Glutamatergic neuron (in vitro differentiated cells): ENCODE data around the gene TMEM41A. TPM values are rescaled to one million over a fixed set of nuclear protein-coding genes. Genes with fewer than 3 reads are reported as not detected.

Source experiments
- DNase-seq: peaks from one replicate; pipeline ENCODE4 v3.0.0; 2022
- H3K27ac Mint-ChIP-seq: one replicate; pipeline ENCODE4 v1.8.0; 2020; ENCODE audit warnings: mild to moderate bottlenecking, mixed read lengths, inconsistent platforms; ENCODE audit not compliant: unreplicated experiment
- H3K27me3 Mint-ChIP-seq: one replicate; pipeline ENCODE4 v1.8.0; 2020; ENCODE audit warnings: mild to moderate bottlenecking, moderate library complexity, mixed read lengths, inconsistent platforms; ENCODE audit not compliant: unreplicated experiment
- H3K36me3 Mint-ChIP-seq: one replicate; pipeline ENCODE4 v1.8.0; 2020; ENCODE audit warnings: mild to moderate bottlenecking, mixed read lengths, inconsistent platforms; ENCODE audit not compliant: unreplicated experiment
- H3K4me1 Mint-ChIP-seq: one replicate; pipeline ENCODE4 v1.8.0; 2020; ENCODE audit warnings: mild to moderate bottlenecking, low read depth, mixed read lengths, inconsistent platforms; ENCODE audit not compliant: unreplicated experiment
- H3K4me3 Mint-ChIP-seq: one replicate; pipeline ENCODE4 v1.8.0; 2020; ENCODE audit warnings: mild to moderate bottlenecking, mixed read lengths, inconsistent platforms; ENCODE audit not compliant: unreplicated experiment
- H3K9me3 Mint-ChIP-seq: one replicate; pipeline ENCODE4 v1.8.0; 2020; ENCODE audit warnings: mild to moderate bottlenecking, moderate library complexity, mixed read lengths, inconsistent platforms; ENCODE audit not compliant: unreplicated experiment
- CTCF ChIP-seq: fragments of 200-600 bp; sonication (generic); IDR thresholded peaks from one replicate; pipeline ENCODE4 v1.5.0; 2021; ENCODE audit not compliant: partially characterized antibody, unreplicated experiment
- long read RNA-seq: library from polyadenylated mRNA; unstranded; transcript quantifications from one replicate; pipeline ENCODE4 v2.0.0, GENCODE V29; 2020; ENCODE audit not compliant: unreplicated experiment
- total RNA-seq: library from RNA; stranded (reverse); fragmentation: NEBNext Ultra II Directional; extraction: Animal tissue kit (Norgen Biotek cat#: 25700); gene quantifications from one replicate; pipeline ENCODE4 v1.2.1, GENCODE V29; 2021; ENCODE audit not compliant: unreplicated experiment

Gene TMEM41A
- total RNA-seq: 12.6 TPM
- long read RNA-seq, transcript TMEM41A-203 (5 exons, 2,827 nt): major isoform, 5 of 11 reads
- long read RNA-seq, partial matches to known transcripts: 3 of 11 reads
- long read RNA-seq, other reads (novel, unspliced or antisense): 3 of 11 reads

GRCh38 chr3:185498503-185499396 lies at the start of gene TMEM41A:
TSS of gene TMEM41A (minus strand) at chr3:185499035. CDS start at chr3:185498961, 74 bp downstream.
- Mint-ChIP-seq H3K27me3 (peaks cover 11% of the 10 kb centered on the region), H3K36me3 (peaks cover 5% of the 10 kb centered on the region), H3K27ac (peak within 1 kb of the TSS; percentile 97), H3K4me3 (peak within 1 kb of the TSS; percentile 99), H3K4me1 (peaks cover 1% of the 10 kb centered on the region), H3K9me3 (peaks cover 9% of the 10 kb centered on the region)
- peak; percentile 98 for DNase-seq
- TF ChIP-seq CTCF: no peak

- Mint-ChIP-seq H3K9me3 (no peaks in the 10 kb centered on the region), H3K36me3 (no peaks in the 10 kb centered on the region), H3K27me3 (peaks cover 2% of the 10 kb centered on the region), H3K4me1 (no peaks in the 10 kb centered on the region), H3K27ac (no peak overlapping the region), H3K4me3 (no peak overlapping the region)
- no peak for TF ChIP-seq CTCF
- DNase-seq: no peak
Measured at GRCh38 chr3:185540695-185541094, 41.9 kb upstream of the TMEM41A start.

- Mint-ChIP-seq H3K4me3 (no peak overlapping the region), H3K27ac (no peak overlapping the region), H3K9me3 (no peaks in the 10 kb centered on the region), H3K27me3 (peaks cover 2% of the 10 kb centered on the region), H3K36me3 (no peaks in the 10 kb centered on the region), H3K4me1 (no peaks in the 10 kb centered on the region)
- DNase-seq: no peak
- no peak for TF ChIP-seq CTCF
Measured at GRCh38 chr3:185539934-185540333, 41.1 kb upstream of the TMEM41A start.

- Mint-ChIP-seq H3K27me3 (peaks cover 2% of the 10 kb centered on the region), H3K9me3 (no peaks in the 10 kb centered on the region), H3K4me3 (no peak overlapping the region), H3K4me1 (no peaks in the 10 kb centered on the region), H3K36me3 (no peaks in the 10 kb centered on the region), H3K27ac (no peak overlapping the region)
- no peak for TF ChIP-seq CTCF
- DNase-seq: no peak
Measured at GRCh38 chr3:185537369-185537970, 38.6 kb upstream of the TMEM41A start.
